ENCODE measurements around the gene HORMAD1. TPM values are rescaled to one million over a fixed set of nuclear protein-coding genes. Genes with fewer than 3 reads are reported as not detected.
"Not testable (repeated sequence)": the region's sequence is repeated elsewhere in the genome, so short reads cannot be mapped to it uniquely, and the experiment has no call there.

The HORMAD1 gene

DNA sequence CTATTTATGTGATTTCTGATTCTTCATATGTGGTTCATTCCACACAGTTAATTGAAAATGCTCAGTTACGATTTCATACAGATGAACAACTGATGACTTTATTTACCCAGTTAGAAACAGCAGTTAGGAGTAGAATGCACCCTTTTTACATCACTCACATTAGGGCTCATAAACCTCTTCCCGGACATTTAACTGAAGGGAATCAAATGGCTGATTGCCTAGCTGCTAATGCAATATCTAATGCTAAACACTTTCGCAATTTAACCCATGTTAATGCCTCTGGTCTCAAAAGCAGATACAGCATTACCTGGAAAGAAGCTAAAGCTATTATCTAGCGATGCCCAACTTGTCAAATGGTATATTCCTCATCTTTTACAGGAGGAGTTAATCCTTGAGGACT, 63.6 kb downstream of the HORMAD1 start:
- not testable (repeated sequence) for H3K4me3 ChIP-seq (ENCODE audit: low read length); H3K9me3 ChIP-seq (replicated peaks; ENCODE audit: low read length); H3K4me1 ChIP-seq (ENCODE audit: control insufficient read depth, insufficient read depth, low read length); H3K4me2 ChIP-seq (ENCODE audit: low read length); H3K9ac ChIP-seq (ENCODE audit: low read depth, low read length); H3K27me3 ChIP-seq (ENCODE audit: control insufficient read depth, insufficient read depth, low read length)
- peaks cover 11% of the 10 kb centered on the region for H3K36me3 ChIP-seq (ENCODE audit: insufficient read depth, low read length)

- H3K9ac ChIP-seq (ENCODE audit: low read depth, low read length); H3K4me1 ChIP-seq (ENCODE audit: control insufficient read depth, insufficient read depth, low read length); H3K4me3 ChIP-seq (ENCODE audit: low read length); H3K36me3 ChIP-seq (ENCODE audit: insufficient read depth, low read length); H3K4me2 ChIP-seq (ENCODE audit: low read length); H3K27me3 ChIP-seq (ENCODE audit: control insufficient read depth, insufficient read depth, low read length); H3K9me3 ChIP-seq (replicated peaks; ENCODE audit: low read length): not testable (repeated sequence)
These were observed 66.1 kb downstream of the HORMAD1 start for GRCh38 chr1:150654635-150655034.

- Histone ChIP-seq H3K27me3 (ENCODE audit: control insufficient read depth, insufficient read depth, low read length) (no peaks in the 10 kb centered on the region), H3K4me1 (ENCODE audit: control insufficient read depth, insufficient read depth, low read length) (no peaks in the 10 kb centered on the region), H3K9ac (ENCODE audit: low read depth, low read length) (no peak overlapping the region), H3K36me3 (ENCODE audit: insufficient read depth, low read length) (peaks cover 26% of the 10 kb centered on the region), H3K9me3 (replicated peaks; ENCODE audit: low read length) (no peaks in the 10 kb centered on the region), H3K4me2 (ENCODE audit: low read length) (no peak overlapping the region), H3K4me3 (ENCODE audit: low read length) (no peak overlapping the region)
These were observed 70.5 kb downstream of the HORMAD1 start for GRCh38 chr1:150650193-150650592.

GRCh38 chr1:150649441-150650075, 71.1 kb downstream of the HORMAD1 start:
- Histone ChIP-seq H3K9ac (ENCODE audit: low read depth, low read length) (no peak overlapping the region), H3K36me3 (ENCODE audit: insufficient read depth, low read length) (peaks cover 26% of the 10 kb centered on the region), H3K4me1 (ENCODE audit: control insufficient read depth, insufficient read depth, low read length) (no peaks in the 10 kb centered on the region), H3K27me3 (ENCODE audit: control insufficient read depth, insufficient read depth, low read length) (no peaks in the 10 kb centered on the region), H3K4me2 (ENCODE audit: low read length) (no peak overlapping the region), H3K9me3 (replicated peaks; ENCODE audit: low read length) (no peaks in the 10 kb centered on the region), H3K4me3 (ENCODE audit: low read length) (no peak overlapping the region)

Small RNA genes lying within 50 kb of the gene (small RNA-seq; reads per million reads assigned to genes)
- gene RNU6-1042P, result not detected

Measured in skeletal muscle satellite cell (primary cell).